Peyer's patch (tissue), 4 donors: Measurements from ENCODE around the gene RPTOR. TPM values are rescaled to one million over a fixed set of nuclear protein-coding genes. Genes with fewer than 3 reads are reported as not detected.

Experiments
- DNase-seq, 3 donors: peaks; one replicate each; pipeline ENCODE4 v3.0.0-alpha.2; 2017 to 2019
- H3K27ac ChIP-seq, 4 donors: fragments of 200-600 bp; sonication (generic); one replicate each; pipeline ENCODE4 v1.5.1; 2016 to 2019
- H3K27me3 ChIP-seq, 2 donors: fragments of 200-600 bp; sonication (generic); one replicate each; pipeline ENCODE4 v1.5.1; 2019
- H3K36me3 ChIP-seq, 3 donors: fragments of 200-600 bp; sonication (generic); one replicate each; pipeline ENCODE4 v1.5.1; 2016 to 2019
- H3K4me1 ChIP-seq, 4 donors: fragments of 200-600 bp; sonication (generic); one replicate each; pipeline ENCODE4 v1.5.1; 2016 to 2019
- H3K4me3 ChIP-seq, 4 donors: fragments of 200-600 bp; sonication (generic); 1 replicate in 3 of 4; 2 replicates in 1 of 4; pipeline ENCODE4 v1.5.1; 2016 to 2019; ENCODE audit warnings: mild to moderate bottlenecking in 1 of 4
- H3K9me3 ChIP-seq, 4 donors: fragments of 200-600 bp; sonication (generic); one replicate each; pipeline ENCODE4 v1.5.1; 2016 to 2019; ENCODE audit warnings: mild to moderate bottlenecking in 1 of 4
- CTCF ChIP-seq, 6 experiments: fragments of 450-650 bp in 4 of 6; fragments of 200-600 bp in 2 of 6; sonication (generic) in 1 of 6; IDR thresholded peaks; one replicate each; pipeline ENCODE4 v1.5.1; 2017 to 2019; ENCODE audit warnings: antibody characterized with exemption in 6 of 6, mild to moderate bottlenecking in 3 of 6, moderate library complexity in 1 of 6
- POLR2A ChIP-seq, 2 donors: fragments of 450-650 bp; IDR thresholded peaks; one replicate each; pipeline ENCODE4 v1.5.1; 2017; ENCODE audit warnings: antibody characterized with exemption in 2 of 2, mild to moderate bottlenecking in 2 of 2, moderate library complexity in 2 of 2
- total RNA-seq, 4 donors: library from RNA; depleted of rRNA; stranded (reverse); fragments of >200 nt; gene quantifications; one replicate each; pipeline ENCODE4 v1.1.0, GENCODE V29; 2016

Gene RPTOR
- total RNA-seq, 4 donors from 2014 or later, result 42.4 to 73.6 (median 64.2) TPM

- DNase-seq, result no peak
- Histone ChIP-seq H3K36me3 (no peaks in the 10 kb centered on the region), H3K4me1 (peaks cover 0 to 8% (median 0%) of the 10 kb centered on the region in 4 donors), H3K27ac (no peak overlapping the region), H3K27me3 (no peaks in the 10 kb centered on the region), H3K4me3 (no peak overlapping the region), H3K9me3 (no peaks in the 10 kb centered on the region)
- TF ChIP-seq CTCF (IDR thresholded peaks at IDR 0.05) (no peak), POLR2A (IDR thresholded peaks at IDR 0.05) (no peak)
These were observed 173.8 kb downstream of the RPTOR start for GRCh38 chr17:80718428-80718827.

- Histone ChIP-seq H3K4me1 (peaks cover 0 to 8% (median 0%) of the 10 kb centered on the region in 4 donors), H3K27ac (no peak overlapping the region), H3K27me3 (no peaks in the 10 kb centered on the region), H3K4me3 (no peak overlapping the region), H3K9me3 (no peaks in the 10 kb centered on the region), H3K36me3 (no peaks in the 10 kb centered on the region)
- no peak for DNase-seq
- TF ChIP-seq POLR2A (IDR thresholded peaks at IDR 0.05) (no peak), CTCF (IDR thresholded peaks at IDR 0.05) (no peak)
These were observed 174.8 kb downstream of the RPTOR start for GRCh38 chr17:80719449-80719848.

- Histone ChIP-seq H3K36me3 (no peaks in the 10 kb centered on the region), H3K4me3 (peak overlapping the region in 1 of 4 donors; percentile 4), H3K27me3 (no peaks in the 10 kb centered on the region), H3K4me1 (peaks cover 0 to 8% (median 0%) of the 10 kb centered on the region in 4 donors), H3K27ac (peak overlapping the region; percentile 15 to 59 (median 42)), H3K9me3 (no peaks in the 10 kb centered on the region)
- DNase-seq, result peak in 2 of 3 donors; percentile 39 to 81
- TF ChIP-seq CTCF (IDR thresholded peaks at IDR 0.05) (no peak), POLR2A (IDR thresholded peaks at IDR 0.05) (no peak)
These were observed 176.3 kb downstream of the RPTOR start for GRCh38 chr17:80720610-80721577.

- Histone ChIP-seq H3K36me3 (no peaks in the 10 kb centered on the region), H3K4me3 (no peak overlapping the region), H3K27ac (no peak overlapping the region), H3K9me3 (no peaks in the 10 kb centered on the region), H3K27me3 (no peaks in the 10 kb centered on the region), H3K4me1 (peaks cover 0 to 8% (median 0%) of the 10 kb centered on the region in 4 donors)
- TF ChIP-seq CTCF (IDR thresholded peaks at IDR 0.05) (no peak), POLR2A (IDR thresholded peaks at IDR 0.05) (no peak)
- DNase-seq, result no peak
These were observed 178.0 kb downstream of the RPTOR start for GRCh38 chr17:80722661-80723060.

GRCh38 chr17:80724775-80725266 is 180.2 kb downstream of the RPTOR start:
- Histone ChIP-seq H3K9me3 (no peaks in the 10 kb centered on the region), H3K27me3 (no peaks in the 10 kb centered on the region), H3K36me3 (no peaks in the 10 kb centered on the region), H3K4me1 (peaks cover 0 to 8% (median 0%) of the 10 kb centered on the region in 4 donors), H3K4me3 (no peak overlapping the region), H3K27ac (no peak overlapping the region)
- no peak for TF ChIP-seq CTCF (IDR thresholded peaks at IDR 0.05)
- TF ChIP-seq POLR2A (IDR thresholded peaks at IDR 0.05), result no peak
- no peak for DNase-seq
